ENCODE results near the gene SCUBE1.
A peak's percentile ranks its signal among the peaks of the same experiment; 100 is the strongest.

The SCUBE1 gene

DNA sequence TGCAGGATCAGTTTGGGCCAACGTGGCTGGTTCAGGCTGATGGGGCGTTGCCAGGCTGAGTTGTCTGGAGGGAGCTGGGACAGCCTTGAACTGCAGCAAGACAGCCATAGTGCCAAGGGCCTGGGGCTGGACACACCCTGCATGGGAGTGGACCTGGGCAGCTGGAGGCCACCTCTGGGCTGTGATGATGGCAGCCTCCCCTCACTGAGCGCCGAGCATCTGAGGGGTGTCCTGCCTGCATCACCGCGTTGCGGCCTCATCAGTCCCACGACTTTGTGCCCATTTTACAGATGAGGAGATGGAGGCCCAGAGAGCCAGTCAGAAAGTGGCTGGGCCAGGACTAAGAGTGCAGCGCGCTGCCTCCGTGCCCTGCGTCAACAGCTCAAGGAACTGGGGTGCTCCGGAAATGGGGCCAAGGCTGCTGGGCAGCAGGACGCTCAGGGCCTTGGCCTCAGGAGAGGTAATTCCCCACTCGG, 192.4 kb downstream of the SCUBE1 start:
- H3K4me3 ChIP-seq (ENCODE audit: low read depth, low read length): peak overlapping the region; percentile 76
- TF ChIP-seq, protein P1, sequence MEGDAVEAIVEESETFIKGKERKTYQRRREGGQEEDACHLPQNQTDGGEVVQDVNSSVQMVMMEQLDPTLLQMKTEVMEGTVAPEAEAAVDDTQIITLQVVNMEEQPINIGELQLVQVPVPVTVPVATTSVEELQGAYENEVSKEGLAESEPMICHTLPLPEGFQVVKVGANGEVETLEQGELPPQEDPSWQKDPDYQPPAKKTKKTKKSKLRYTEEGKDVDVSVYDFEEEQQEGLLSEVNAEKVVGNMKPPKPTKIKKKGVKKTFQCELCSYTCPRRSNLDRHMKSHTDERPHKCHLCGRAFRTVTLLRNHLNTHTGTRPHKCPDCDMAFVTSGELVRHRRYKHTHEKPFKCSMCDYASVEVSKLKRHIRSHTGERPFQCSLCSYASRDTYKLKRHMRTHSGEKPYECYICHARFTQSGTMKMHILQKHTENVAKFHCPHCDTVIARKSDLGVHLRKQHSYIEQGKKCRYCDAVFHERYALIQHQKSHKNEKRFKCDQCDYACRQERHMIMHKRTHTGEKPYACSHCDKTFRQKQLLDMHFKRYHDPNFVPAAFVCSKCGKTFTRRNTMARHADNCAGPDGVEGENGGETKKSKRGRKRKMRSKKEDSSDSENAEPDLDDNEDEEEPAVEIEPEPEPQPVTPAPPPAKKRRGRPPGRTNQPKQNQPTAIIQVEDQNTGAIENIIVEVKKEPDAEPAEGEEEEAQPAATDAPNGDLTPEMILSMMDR (IDR thresholded peaks at IDR 0.05; ENCODE audit: low read depth, low read length): no peak

DNA sequence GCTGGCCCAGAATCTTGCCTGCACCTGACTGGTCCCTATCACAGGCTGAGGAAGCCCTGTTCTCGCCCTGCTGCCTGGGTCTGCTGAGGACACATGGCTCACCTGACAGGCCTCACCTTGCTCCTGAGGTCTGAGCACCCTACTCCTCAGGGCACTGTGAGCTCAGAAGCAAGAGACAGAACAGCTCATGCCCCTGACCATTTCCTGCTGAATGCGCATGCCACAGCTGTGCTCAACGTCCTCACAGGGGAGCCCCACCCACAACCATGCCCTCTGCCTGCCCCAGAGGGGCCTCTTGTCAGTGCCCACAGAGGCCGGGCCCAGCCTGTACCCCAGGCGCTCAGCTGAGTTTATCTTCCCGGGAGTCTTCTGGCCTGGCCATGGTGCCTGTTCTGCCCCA, 194.6 kb downstream of the SCUBE1 start:
- TF ChIP-seq, protein P1 (IDR thresholded peaks at IDR 0.05; ENCODE audit: low read depth, low read length): no peak
- no peak overlapping the region for H3K4me3 ChIP-seq (ENCODE audit: low read depth, low read length)

DNA sequence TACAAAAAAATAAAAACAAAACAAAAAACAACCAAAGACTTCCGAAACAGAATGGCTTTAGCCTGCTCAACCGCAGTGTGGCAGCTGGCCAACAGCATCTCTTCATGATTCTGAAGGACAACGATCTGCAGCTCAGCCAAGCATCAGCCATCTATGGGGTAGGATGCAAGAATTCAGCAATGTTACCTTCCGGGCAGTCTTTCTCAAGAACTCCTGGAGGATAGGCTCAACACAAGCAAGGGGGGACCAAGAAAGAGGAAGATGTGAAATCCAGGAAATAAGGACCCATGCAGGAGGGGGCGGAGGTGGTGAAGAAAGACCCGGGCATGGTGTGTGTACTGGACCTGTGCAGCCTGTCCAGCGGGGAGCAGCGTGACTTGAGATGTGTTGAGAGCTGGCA, 195.4 kb downstream of the SCUBE1 start:
- TF ChIP-seq, protein P1 (IDR thresholded peaks at IDR 0.05; ENCODE audit: low read depth, low read length): no peak
- no peak overlapping the region for H3K4me3 ChIP-seq (ENCODE audit: low read depth, low read length)
